HepG2 (cell line): ENCODE measurements around the gene STK11. TPM values are rescaled to one million over a fixed set of nuclear protein-coding genes. Genes with fewer than 3 reads are reported as not detected.

ENCODE experiments used
- ADNP ChIP-seq: sonication (generic); formaldehyde crosslinking; IDR thresholded peaks from 2 replicates; pipeline ENCODE4 v1.4.0; 2020; ENCODE audit warnings: missing genetic modification reagents
- AHR ChIP-seq: IDR thresholded peaks from 2 replicates; pipeline ENCODE4 v1.6.1; 2018; ENCODE audit warnings: missing genetic modification reagents, missing compliant biosample characterization
- AKAP8 ChIP-seq: sonication (generic); formaldehyde crosslinking; IDR thresholded peaks from 2 replicates; pipeline ENCODE4 v1.5.1; 2020; ENCODE audit warnings: mild to moderate bottlenecking, missing genetic modification reagents
- IKZF1 ChIP-seq: fragments of 450-650 bp; IDR thresholded peaks from 2 replicates; pipeline ENCODE4 v1.7.1; 2016
- LCORL ChIP-seq, 2 experiments: fragments of 450-650 bp in 1 of 2; sonication (generic) in 1 of 2; formaldehyde crosslinking in 1 of 2; IDR thresholded peaks; 2 replicates each; pipeline versions ENCODE4 v1.5.0 to v1.6.1; 2017 to 2020; ENCODE audit warnings: antibody characterized with exemption in 1 of 2, missing genetic modification reagents in 1 of 2
- MAZ ChIP-seq, 2 experiments: sonication (generic) in 1 of 2; formaldehyde crosslinking in 1 of 2; IDR thresholded peaks; 2 replicates each; pipeline versions ENCODE4 v1.5.0 to v1.6.1; 2012 to 2020; ENCODE audit warnings: low read depth in 2 of 2, mild to moderate bottlenecking in 2 of 2, borderline replicate concordance in 1 of 2, improper control_type of control experiment in 1 of 2, low read length in 1 of 2, missing genetic modification reagents in 1 of 2, moderate library complexity in 1 of 2
- NR2F1 ChIP-seq, 2 experiments: fragments of 450-650 bp in 1 of 2; formaldehyde crosslinking in 1 of 2; IDR thresholded peaks; 2 replicates each; pipeline versions ENCODE4 v1.5.0 to v1.6.1; 2016 to 2020; ENCODE audit warnings: mild to moderate bottlenecking in 1 of 2, missing compliant biosample characterization in 1 of 2, missing genetic modification reagents in 1 of 2, moderate library complexity in 1 of 2
- POLR2G ChIP-seq: fragments of 200-400 bp; formaldehyde crosslinking; IDR thresholded peaks from 2 replicates; pipeline ENCODE4 v1.6.1; 2018; ENCODE audit warnings: mild to moderate bottlenecking, low read depth, low read length, moderate library complexity
- RAD51 ChIP-seq: fragments of 450-650 bp; IDR thresholded peaks from 2 replicates; pipeline ENCODE4 v1.6.1; 2016; ENCODE audit warnings: borderline replicate concordance
- SIN3A ChIP-seq: IDR thresholded peaks from 2 replicates; pipeline ENCODE4 v1.6.1; 2011; ENCODE audit warnings: low read depth, mild to moderate bottlenecking, control low read depth, low read length, borderline replicate concordance
- TBX2 ChIP-seq: sonication (generic); formaldehyde crosslinking; IDR thresholded peaks from 2 replicates; pipeline ENCODE4 v1.5.0; 2020; ENCODE audit warnings: missing genetic modification reagents, mild to moderate bottlenecking, borderline replicate concordance
- ZNF124 ChIP-seq: sonication (generic); formaldehyde crosslinking; IDR thresholded peaks from 2 replicates; pipeline ENCODE4 v1.4.0; 2020; ENCODE audit warnings: missing genetic modification reagents
- ZNF431 ChIP-seq: sonication (generic); formaldehyde crosslinking; IDR thresholded peaks from 2 replicates; pipeline ENCODE4 v1.9.0; 2022; ENCODE audit warnings: missing genetic modification reagents, low read depth, mild to moderate bottlenecking, borderline replicate concordance
- ZNF629 ChIP-seq: sonication (generic); formaldehyde crosslinking; conservative IDR thresholded peaks from 2 replicates; pipeline ENCODE4 v1.5.0; 2020; ENCODE audit warnings: missing genetic modification reagents
- ZNF720 ChIP-seq: sonication (generic); formaldehyde crosslinking; IDR thresholded peaks from 2 replicates; pipeline ENCODE4 v1.4.0; 2020; ENCODE audit warnings: missing genetic modification reagents
- ZNF839 ChIP-seq: sonication (generic); formaldehyde crosslinking; IDR thresholded peaks from 2 replicates; pipeline ENCODE4 v1.4.0; 2020; ENCODE audit warnings: missing genetic modification reagents, mild to moderate bottlenecking, borderline replicate concordance
- ZSCAN22 ChIP-seq: sonication (generic); formaldehyde crosslinking; IDR thresholded peaks from 2 replicates; pipeline ENCODE4 v1.4.0; 2020; ENCODE audit warnings: mild to moderate bottlenecking, missing genetic modification reagents
- polyA plus RNA-seq, 8 experiments: library from polyadenylated mRNA; depleted of rRNA in 3 of 8; stranded (reverse) in 7 of 8; unstranded in 1 of 8; fragments of >200 nt; fragmentation: Illumina TruSeq in 4 of 8; extraction: Trizol in 4 of 8; gene quantifications; 2 replicates each; pipeline versions ENCODE4 v1.2.1 to v1.2.3, GENCODE V29; 2011 to 2016; ENCODE audit warnings: low read depth in 4 of 8, missing spikeins in 1 of 8, mixed read lengths in 1 of 8; ENCODE audit not compliant: insufficient read depth in 1 of 8
- total RNA-seq, 5 experiments: library from RNA; depleted of rRNA; stranded (reverse); fragments of >200 nt; fragmentation: Illumina TruSeq; extraction: Trizol; gene quantifications; 2 replicates each; pipeline ENCODE4 v1.2.3, GENCODE V29; 2016; ENCODE audit warnings: low read depth in 1 of 5
- TF ChIP-seq, protein P1 (sequence below): sonication (generic); formaldehyde crosslinking; IDR thresholded peaks from 2 replicates; pipeline ENCODE4 v1.4.0; 2020; ENCODE audit warnings: missing genetic modification reagents
- TF ChIP-seq, protein P2 (sequence below): sonication (generic); formaldehyde crosslinking; IDR thresholded peaks from 2 replicates; pipeline ENCODE4; 2020; ENCODE audit warnings: missing genetic modification reagents, mild to moderate bottlenecking, borderline replicate concordance
- TF ChIP-seq, protein P3 (sequence below): sonication (generic); IDR thresholded peaks from 2 replicates; pipeline ENCODE4 v1.6.1; 2016; ENCODE audit warnings: low read depth, borderline replicate concordance

STK11 gene
- total and polyA plus RNA-seq, 2 of the 13 experiments (the other 11 are each of a cell fraction or from before 2014, with no cell fraction given), result 27.5 to 43.6 TPM

DNA sequence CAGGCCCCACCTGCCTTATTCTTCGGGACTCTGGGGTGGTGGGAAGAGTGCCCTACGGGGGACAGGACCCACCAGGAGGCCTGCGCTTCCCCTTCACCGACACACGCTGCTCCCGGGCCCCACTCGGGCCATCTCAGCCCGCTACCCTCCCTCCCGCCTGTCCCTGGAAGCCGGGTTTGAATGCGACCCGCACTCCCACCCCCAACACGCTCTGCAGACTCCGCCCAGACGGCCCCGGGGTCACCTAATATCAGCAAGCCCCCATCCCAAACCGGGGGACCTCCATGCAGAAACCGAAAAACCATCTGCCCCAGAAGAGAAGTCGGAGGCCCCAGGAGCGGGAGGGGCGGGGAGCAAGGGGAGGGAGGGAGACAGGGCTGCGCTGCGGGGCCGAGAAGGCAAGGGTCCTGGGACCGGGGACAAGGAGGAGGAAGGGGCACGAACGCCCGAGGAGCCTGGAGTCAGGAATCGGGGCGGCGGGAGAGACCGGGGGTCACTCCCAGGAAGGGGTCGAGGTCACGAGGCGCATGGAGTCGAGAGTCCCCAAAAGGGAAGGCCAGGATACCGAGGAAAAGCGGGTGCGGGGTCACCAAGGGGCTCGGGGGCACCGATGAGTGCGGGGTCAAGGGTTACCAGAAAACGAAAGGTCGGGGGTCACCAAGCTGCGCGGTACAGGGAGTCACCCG is 32.3 kb upstream of the STK11 start (continued):
- no peak for TF ChIP-seq SIN3A
- TF ChIP-seq ZNF431 (CRISPR knock-in tag), result no peak
- TF ChIP-seq POLR2G, result peak; percentile 53; the same call in 1 of the 2 replicates
- no peak for TF ChIP-seq ZNF720 (CRISPR knock-in tag)
- TF ChIP-seq AHR (CRISPR knock-in tag), result no peak
- no peak for TF ChIP-seq ZNF629
- TF ChIP-seq NR2F1 (CRISPR knock-in tag; IDR thresholded peaks at IDR 0.05), result peak; percentile 22 to 70; a peak in 3 of 4 replicates
- TF ChIP-seq ADNP (CRISPR knock-in tag), result no peak
- no peak for TF ChIP-seq ZNF839 (CRISPR knock-in tag)
- 0 out of 2 replicates have a peak, but pooled peaks have one; percentile 12 for TF ChIP-seq AKAP8 (CRISPR knock-in tag)
- TF ChIP-seq, protein P1, sequence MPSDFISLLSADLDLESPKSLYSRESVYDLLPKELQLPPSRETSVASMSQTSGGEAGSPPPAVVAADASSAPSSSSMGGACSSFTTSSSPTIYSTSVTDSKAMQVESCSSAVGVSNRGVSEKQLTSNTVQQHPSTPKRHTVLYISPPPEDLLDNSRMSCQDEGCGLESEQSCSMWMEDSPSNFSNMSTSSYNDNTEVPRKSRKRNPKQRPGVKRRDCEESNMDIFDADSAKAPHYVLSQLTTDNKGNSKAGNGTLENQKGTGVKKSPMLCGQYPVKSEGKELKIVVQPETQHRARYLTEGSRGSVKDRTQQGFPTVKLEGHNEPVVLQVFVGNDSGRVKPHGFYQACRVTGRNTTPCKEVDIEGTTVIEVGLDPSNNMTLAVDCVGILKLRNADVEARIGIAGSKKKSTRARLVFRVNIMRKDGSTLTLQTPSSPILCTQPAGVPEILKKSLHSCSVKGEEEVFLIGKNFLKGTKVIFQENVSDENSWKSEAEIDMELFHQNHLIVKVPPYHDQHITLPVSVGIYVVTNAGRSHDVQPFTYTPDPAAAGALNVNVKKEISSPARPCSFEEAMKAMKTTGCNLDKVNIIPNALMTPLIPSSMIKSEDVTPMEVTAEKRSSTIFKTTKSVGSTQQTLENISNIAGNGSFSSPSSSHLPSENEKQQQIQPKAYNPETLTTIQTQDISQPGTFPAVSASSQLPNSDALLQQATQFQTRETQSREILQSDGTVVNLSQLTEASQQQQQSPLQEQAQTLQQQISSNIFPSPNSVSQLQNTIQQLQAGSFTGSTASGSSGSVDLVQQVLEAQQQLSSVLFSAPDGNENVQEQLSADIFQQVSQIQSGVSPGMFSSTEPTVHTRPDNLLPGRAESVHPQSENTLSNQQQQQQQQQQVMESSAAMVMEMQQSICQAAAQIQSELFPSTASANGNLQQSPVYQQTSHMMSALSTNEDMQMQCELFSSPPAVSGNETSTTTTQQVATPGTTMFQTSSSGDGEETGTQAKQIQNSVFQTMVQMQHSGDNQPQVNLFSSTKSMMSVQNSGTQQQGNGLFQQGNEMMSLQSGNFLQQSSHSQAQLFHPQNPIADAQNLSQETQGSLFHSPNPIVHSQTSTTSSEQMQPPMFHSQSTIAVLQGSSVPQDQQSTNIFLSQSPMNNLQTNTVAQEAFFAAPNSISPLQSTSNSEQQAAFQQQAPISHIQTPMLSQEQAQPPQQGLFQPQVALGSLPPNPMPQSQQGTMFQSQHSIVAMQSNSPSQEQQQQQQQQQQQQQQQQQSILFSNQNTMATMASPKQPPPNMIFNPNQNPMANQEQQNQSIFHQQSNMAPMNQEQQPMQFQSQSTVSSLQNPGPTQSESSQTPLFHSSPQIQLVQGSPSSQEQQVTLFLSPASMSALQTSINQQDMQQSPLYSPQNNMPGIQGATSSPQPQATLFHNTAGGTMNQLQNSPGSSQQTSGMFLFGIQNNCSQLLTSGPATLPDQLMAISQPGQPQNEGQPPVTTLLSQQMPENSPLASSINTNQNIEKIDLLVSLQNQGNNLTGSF (CRISPR knock-in tag), result no peak
- TF ChIP-seq IKZF1, result no peak
- no peak for TF ChIP-seq ZNF124 (CRISPR knock-in tag)
- peak; percentile 36; the same call in 1 of the 2 replicates for TF ChIP-seq TBX2 (CRISPR knock-in tag)
- TF ChIP-seq, protein P2, sequence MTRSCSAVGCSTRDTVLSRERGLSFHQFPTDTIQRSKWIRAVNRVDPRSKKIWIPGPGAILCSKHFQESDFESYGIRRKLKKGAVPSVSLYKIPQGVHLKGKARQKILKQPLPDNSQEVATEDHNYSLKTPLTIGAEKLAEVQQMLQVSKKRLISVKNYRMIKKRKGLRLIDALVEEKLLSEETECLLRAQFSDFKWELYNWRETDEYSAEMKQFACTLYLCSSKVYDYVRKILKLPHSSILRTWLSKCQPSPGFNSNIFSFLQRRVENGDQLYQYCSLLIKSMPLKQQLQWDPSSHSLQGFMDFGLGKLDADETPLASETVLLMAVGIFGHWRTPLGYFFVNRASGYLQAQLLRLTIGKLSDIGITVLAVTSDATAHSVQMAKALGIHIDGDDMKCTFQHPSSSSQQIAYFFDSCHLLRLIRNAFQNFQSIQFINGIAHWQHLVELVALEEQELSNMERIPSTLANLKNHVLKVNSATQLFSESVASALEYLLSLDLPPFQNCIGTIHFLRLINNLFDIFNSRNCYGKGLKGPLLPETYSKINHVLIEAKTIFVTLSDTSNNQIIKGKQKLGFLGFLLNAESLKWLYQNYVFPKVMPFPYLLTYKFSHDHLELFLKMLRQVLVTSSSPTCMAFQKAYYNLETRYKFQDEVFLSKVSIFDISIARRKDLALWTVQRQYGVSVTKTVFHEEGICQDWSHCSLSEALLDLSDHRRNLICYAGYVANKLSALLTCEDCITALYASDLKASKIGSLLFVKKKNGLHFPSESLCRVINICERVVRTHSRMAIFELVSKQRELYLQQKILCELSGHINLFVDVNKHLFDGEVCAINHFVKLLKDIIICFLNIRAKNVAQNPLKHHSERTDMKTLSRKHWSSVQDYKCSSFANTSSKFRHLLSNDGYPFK (CRISPR knock-in tag), result 0 out of 2 replicates have a peak, but pooled peaks have one; percentile 14
- no peak for TF ChIP-seq MAZ (IDR thresholded peaks at IDR 0.05; ENCODE audit: borderline replicate concordance, low read depth, low read length)
- peak; percentile 50; the same call in 1 of the 2 replicates for TF ChIP-seq MAZ (CRISPR knock-in tag; IDR thresholded peaks at IDR 0.05; ENCODE audit: low read depth)
- no peak for TF ChIP-seq RAD51
- TF ChIP-seq LCORL (IDR thresholded peaks at IDR 0.05), result no peak
- peak; percentile 41; the same call in 1 of the 2 replicates for TF ChIP-seq LCORL (CRISPR knock-in tag; IDR thresholded peaks at IDR 0.05)
- TF ChIP-seq, protein P3, sequence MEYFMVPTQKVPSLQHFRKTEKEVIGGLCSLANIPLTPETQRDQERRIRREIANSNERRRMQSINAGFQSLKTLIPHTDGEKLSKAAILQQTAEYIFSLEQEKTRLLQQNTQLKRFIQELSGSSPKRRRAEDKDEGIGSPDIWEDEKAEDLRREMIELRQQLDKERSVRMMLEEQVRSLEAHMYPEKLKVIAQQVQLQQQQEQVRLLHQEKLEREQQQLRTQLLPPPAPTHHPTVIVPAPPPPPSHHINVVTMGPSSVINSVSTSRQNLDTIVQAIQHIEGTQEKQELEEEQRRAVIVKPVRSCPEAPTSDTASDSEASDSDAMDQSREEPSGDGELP, result no peak
- TF ChIP-seq ZSCAN22 (CRISPR knock-in tag), result no peak
